GM18907 (cell line): ENCODE measurements around the gene RIPPLY1.
A peak's percentile ranks its signal among the peaks of the same experiment; 100 is the strongest.

Experiments
- ATAC-seq: cut with Tn5 transposase; IDR thresholded peaks from one replicate; pipeline ENCODE4 v1.9.1; 2021; ENCODE audit warnings: mild to moderate bottlenecking, moderate library complexity; ENCODE audit not compliant: unreplicated experiment

Gene RIPPLY1

GRCh38 chrX:106862972-106863688, 40.0 kb downstream of the RIPPLY1 start:
- peak; percentile 73 for ATAC-seq
